GM18909 (cell line): ENCODE results near the gene PXMP2.

Experiments used
- ATAC-seq: cut with Tn5 transposase; IDR thresholded peaks from one replicate; pipeline ENCODE4 v1.9.1; 2021; ENCODE audit warnings: mild to moderate bottlenecking; ENCODE audit not compliant: unreplicated experiment, poor library complexity

The PXMP2 gene

DNA sequence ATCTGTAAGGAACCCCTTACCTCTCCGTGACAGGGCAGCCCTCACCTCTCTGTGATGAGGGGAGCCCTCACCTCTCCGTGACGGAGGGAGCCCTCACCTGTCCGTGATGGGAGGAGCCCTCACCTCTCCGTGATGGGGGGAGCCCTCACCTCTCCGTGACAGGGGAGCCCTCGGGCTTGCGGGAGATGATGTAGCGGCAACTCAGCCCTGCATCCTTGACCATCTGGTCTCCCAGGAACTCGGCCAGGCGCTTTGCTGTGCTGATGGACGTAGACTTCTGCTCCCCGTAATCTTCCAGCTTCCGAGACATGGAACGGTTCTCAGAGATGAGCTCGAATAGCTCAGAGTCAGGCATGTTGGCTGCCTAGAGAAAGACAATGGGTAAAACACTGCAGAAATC lies 28.2 kb upstream of the PXMP2 start:
- no peak for ATAC-seq

DNA sequence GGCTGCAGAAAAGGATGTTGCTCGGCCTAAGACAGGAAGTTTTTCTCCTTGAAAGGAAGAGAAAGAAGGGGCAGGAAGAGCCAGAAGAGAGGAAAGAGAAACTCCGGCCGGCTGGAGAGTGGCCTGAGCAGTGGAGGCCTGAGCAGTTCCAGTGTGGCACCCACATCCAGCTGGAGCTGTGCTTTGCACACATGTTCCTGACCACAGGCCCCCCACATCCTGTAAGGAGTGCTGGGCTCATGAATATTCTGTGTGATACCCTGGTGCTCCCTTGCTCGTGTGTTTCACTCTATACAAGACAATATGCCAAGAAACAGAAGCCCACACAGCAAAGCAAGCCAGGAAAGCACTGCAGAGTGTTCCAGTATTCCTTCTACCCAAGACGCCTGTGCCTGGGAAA lies 27.3 kb upstream of the PXMP2 start:
- ATAC-seq, result no peak

DNA sequence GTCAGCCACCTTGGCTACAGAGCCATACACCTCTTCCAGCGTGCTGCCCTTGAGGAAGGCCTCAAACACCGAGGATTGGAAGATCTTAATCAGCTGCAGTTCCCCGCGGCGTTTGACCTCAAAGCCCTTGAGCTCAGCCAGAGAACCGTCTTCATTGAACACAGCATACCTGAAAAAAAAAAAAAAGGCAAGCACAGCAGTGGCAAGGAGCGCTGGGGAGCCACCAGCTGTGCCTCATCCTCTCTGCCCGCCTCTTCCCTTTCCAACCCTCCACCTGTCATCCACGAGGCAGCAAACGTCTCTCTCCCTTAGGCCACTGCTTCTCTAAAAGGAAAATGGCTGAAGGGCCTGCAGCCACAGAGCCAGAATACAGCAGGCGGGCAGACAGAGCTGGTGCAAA lies 26.4 kb upstream of the PXMP2 start:
- no peak for ATAC-seq

DNA sequence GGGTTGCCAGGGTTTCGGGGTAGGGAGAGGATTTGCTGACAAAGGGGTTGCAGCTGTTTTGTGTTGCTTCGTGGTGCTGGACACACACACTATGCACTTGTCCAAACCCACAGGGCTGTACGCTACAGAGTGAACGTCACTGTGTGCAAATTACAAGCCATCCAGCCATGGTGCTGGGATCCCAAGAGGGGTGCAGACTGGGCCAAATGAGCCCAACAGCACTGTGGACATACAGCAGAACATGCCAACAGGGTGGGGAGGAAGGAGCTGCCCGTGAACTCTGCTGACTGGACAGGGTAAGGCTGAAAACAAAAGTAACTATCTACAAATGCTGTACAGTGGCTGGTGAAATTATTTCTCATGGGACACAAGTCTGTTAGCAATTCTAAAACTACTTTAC lies 25.4 kb upstream of the PXMP2 start:
- ATAC-seq, result no peak

DNA sequence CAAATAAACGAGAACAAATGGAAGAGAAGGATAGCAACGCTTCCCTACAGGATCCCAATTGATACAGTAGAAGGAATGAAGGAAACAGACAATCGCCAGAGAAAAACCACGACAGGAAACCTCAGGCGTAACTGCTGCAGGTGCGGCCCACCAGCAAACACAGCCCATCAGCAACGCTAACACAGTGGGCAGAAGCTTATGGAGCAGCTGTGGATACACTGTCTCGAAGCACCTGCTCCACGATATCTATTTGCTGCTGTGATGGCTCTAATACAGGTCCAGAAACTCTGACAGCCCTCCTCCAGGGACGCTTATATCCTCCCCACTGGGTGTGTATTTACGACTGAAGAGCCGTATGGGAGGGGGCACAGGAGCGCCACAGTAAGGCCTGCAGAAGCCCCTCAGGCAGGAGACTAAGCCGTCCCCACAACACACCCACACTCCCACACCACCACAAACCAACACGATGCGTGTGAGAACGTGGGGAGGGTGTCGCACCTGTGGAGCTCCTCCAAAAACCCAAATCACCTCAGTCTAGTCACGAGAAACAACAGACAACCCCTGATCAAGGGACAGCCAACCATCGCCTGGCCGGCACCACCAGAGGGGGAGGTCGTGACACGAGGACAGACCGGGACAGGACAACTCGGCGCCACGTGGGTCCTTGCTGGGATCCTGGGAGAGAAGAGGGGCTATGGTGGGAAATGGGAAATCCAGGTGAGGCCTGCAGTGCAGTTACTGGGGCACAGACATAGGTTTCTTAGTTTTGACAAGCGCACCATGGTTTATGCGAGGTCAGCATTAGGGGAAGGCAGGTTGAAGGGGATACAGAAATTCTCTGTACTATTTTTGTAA lies 24.3 kb upstream of the PXMP2 start:
- ATAC-seq, result no peak

DNA sequence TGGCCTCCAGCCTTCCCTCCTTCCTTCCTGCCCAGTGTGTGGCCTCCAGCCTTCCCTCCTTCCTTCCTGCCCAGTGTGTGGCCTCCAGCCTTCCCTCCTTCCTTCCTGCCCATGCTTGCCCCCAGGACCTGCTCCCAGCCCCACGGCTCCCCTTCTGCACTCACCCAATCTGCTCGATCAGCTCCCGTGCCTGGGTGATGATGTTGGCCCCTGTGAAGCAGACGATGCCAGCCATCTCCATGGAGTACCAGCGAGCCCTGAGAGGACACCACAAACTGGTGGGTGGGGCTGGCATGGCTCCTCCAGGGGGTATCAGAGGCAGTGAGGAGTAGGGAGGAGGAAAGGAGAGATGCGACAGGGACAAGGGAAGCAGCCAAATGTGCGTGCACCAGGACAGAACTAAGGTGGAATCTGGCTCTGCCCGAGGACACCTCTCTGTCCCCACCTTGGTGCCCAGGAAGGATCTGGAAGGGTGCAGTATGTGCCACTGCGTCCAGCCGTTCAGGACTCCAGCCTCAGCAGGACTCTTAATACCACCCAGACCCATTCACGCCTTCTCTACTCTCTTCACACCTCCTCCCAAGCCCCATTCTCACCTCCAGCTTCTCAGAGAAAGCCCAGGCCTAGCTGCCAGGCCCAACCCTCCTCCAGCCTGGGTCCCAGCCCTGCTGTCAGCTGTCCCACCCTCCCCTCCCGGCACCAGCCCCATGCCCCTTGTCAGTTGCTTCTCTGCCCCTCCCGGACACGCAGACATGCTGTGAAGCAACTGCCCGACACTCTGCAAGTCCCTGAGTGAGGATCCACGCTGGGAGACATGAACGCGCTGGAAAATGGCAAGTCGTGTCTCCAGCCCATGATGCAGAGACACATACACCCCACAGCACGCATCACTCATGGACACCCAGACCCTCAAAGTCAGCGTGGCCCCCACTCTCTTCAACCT lies 22.9 kb upstream of the PXMP2 start:
- no peak for ATAC-seq

DNA sequence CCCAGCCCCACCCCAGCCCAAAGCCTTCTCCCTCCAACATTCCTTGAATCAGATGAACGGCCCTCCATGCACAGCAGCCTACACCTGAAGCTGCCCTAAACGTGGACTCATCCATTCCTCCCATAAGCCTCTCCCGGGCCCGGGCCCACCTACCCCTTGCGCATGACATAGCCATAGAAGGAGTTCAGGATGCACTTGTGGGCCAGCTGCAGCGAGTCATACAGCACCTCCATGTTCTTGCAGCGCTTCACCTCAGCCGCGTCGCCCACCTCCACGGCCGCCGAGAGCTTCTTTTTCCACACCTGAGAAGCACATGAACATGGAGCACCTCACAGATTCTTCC lies 22.3 kb upstream of the PXMP2 start:
- ATAC-seq, result no peak

DNA sequence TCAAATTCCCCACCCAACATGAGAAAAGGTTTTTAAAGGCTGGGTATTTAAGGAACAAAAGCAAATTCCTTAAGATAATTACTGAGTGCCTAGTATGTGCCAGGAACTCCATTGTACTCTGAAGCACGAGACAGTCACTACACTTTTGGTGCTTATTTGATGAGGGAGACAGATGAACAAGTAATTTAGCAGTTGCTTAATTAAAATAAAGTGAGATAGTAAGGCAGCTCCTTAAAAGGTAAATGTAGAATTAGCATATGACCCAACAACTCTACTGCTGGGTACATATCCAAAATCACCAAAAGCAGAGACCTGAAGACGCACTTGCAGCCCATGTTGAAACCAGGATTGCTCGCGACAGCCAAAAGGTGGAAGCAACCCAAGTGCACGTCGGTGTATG lies 21.6 kb upstream of the PXMP2 start:
- ATAC-seq, result no peak

DNA sequence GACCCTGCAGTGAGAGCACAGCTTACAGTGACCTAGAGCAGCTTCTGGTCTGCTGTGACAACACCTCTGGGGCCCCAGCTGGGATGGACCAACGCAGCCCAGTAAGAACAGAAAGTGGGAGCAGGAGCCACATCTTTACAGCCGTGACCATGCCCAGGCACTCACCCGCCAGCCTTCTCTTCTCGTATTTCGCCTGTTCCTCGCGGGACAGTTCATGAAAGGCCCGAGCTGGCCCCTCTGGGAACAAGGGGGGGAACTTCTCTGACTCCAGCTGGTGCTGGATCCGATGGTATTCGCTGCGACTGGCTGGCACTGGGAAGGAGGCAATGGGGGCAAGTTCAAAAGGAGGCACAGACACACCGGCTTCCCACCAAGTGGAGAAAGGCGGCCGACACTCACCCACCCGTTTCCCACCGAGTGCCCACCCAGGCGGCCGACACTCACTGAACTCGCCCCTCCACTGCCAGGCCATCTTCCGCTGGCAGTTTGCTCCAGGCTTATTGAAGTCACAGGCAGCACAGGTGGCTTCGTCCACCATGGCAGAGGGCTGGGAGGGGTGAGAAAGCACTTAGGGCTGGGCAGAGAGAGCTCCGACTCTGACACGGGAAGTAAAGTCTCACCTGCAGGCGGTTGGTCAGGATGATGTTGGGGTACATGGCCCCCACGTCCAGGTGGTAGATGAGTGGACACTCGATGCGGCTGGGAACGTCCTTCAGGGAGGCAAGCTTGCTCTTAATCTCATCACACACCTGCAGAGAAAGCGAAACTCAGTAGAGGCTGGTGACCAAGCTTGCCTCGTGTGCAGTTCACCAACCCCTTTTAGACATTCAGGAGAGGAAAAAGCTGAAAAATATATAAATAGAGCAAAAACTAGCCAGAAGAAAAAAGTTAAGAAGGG lies 18.9 kb upstream of the PXMP2 start:
- no peak for ATAC-seq

DNA sequence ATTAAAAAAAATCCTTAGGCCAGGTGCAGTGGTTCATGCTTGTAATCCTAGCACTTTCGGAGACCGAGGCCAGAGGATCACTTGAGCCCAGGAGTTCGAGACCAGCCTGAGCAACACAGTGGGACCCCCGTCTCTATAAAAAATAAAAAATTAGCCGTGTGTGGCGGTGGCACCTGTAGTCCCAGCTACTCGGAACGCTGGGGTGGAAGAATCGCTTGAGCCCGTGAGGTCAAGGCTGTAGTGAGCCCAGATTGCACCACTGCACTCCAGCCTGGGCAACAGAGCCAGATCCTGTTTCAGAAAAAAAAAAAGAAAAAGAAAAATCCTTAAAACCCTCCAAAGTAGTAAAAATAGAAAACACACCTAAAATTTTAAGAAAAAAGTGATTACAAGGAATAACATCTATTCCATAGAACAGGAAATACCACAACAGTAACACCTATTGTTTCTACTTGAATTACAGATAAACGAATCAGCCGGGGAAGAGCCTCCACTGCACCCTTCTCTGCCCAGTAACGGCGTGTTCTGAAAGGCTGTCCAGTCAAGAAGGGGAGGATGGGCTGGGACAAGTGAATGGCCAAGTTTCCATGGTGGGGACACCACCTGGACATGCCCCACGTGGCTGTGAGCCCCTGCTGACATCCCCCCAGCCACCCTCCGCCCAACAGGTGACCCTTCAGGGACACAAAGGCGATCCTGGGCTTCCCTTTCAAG lies 18.1 kb upstream of the PXMP2 start:
- no peak for ATAC-seq

DNA sequence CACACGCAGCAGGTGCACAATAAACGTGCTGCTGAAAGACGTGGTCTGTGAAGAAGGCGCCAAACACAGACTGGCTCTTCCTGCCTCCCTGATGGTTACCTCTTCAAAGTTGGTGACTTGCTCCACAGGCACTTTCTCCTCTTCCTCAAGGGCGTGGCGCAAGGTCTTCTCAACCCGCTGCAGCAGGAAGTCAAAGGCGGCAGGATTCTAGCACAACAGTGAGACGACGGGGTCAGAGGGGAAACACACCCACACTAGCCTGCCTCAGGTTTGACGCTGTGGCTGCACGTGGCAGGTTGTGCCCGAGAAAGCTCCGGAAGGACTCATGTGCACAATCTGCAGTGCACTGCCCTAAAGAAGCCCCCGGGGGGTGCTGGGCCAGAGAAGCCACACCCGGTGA lies 15.3 kb upstream of the PXMP2 start:
- ATAC-seq, result no peak

DNA sequence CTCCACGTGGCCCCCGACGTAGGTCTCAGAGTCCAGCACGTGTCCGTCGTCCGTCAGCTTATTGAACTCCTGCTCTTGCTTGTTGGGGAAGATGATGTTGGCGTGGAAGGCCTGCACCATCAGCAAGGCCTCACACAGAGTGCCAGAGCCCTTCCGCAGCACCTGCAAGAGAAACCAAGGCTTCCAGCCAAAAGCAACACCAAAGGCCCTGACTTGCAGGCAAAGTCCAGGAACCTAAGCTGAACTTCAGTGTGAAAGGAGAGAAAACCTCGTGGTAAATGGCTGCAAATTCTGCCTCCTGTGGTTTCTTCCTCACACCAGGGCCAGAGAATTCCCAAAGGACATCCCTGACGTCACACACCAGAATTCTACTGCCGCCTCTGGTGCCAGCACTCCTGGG lies 14.7 kb upstream of the PXMP2 start:
- ATAC-seq, result no peak

DNA sequence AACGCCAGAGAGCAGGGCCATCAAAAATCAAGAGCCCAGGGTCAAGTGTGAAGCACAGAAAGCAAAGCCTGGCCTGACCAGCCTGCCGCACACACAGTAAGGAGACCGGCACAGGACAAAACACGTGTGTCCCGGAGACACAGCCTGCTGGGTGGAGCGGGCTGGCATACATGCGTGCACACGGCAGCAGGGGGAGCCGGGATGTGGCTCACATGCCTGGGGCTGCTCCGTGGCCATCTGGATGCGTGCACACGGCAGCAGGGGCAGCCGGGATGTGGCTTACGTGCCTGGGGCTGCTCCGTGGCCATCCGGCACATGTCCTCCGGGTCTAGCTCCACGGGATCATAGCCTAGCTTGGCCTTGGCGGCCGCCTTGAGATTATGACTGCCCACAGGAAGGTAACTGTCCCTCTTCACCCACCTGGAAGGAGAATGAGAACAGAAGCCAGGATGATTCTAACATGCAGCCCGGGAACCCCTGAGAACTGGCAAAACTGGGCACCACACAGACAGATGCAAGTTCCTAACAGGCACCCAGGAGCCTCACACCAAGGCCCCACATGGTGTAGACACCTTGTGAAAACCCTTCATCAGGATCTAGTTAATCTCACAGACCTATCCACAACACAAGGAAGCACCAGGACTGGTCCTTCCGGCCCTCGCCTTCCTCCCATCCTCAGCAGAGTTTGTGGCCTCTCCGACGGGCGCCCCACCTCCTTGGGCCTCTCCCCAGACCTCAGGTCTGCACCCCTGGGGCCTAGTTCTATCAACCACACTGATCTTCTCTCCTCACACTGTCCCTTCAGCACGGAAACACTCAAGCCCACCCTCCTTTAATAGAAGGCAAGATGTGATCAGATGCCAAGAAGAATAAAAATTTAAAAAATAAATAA lies 13.9 kb upstream of the PXMP2 start:
- ATAC-seq, result no peak

DNA sequence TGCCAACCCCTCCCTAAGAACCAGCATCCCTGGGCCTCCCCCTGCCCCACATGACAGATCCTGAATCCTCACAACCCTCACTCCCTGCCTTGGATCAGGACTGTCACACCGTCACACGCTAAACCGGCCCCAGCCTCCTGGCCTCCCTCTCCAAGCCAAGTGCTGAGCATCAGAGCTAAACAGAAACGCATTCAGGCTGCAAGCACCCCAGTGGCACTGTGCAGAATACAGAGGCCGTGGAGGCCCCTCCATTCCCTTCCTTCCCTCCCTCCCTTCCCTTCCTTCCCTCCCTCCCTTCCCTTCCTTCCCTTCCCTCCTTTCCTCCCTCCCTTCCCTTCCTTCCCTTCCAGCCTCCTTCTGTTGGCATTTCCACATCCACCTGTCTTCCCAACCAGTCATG lies 12.8 kb upstream of the PXMP2 start:
- ATAC-seq, result no peak

DNA sequence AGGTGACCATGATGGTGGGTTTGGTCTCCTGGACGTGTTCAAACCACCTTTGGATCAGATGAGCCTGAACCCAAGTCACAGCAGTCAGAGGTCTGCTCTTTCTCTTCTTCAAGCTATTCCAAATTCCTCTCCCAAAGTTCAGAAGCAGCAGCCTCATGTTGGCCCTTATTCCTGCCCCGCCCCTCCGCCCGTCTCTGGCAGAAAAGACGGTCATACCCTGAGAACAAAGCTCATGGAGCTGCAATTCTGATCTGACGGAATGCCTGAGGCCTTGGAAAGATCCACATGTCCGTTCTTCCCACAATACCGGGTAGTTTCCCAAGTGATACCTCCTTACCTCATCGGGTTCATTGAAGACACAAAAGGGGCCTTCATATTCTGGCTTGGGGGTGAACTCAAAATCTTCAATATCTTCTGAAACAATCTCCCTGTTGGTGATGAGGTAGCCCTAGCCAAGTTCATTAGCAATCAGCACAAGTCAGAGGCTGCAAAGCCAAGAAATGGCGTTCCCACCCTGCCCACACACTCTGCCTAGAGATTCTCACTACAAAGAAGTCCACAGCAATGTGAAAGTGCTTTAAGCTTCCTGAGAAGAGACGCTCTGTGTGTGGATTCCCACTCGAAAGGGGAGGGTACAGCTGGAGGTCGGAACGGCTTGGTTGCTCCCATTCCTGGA lies 11.5 kb upstream of the PXMP2 start:
- ATAC-seq, result no peak

DNA sequence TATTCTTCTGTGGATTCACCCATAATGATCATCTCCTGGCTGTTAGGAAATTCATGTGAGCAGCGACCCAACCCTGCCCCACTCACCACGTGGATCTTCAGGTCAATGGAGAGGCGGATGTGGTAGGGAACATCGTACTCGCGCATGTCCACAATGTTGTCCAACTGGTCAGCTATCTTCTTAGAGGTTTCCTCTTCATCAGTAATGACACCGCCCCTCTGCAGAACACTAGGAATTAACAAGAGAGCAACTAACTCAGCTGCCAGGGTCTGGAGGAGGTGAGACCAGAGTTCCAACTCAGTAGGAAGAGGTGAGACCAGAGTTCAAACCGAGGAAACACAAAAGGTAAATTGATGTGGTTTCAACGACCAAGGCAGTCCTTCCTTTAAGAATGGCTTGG lies 9.9 kb upstream of the PXMP2 start:
- ATAC-seq, result no peak

DNA sequence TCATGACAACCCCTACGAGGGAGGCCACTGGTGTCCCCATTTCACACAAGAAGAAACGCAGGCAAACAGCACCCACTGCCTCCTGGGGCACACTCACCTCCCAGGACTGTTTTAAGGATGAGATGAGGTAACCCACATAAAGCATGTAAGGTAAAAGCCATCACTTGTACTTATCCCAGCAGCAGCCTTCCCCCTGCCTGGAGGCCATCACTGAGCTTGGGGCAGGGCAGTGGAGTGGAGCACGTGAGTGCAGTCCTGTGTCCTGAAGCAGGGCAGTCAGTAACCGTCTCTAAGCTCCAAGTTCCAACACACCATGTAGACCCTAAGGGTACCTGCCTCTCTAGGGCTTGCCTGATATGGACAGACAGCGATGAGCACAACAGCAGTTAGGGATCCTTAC lies 2.0 kb upstream of the PXMP2 start:
- ATAC-seq, result no peak

DNA sequence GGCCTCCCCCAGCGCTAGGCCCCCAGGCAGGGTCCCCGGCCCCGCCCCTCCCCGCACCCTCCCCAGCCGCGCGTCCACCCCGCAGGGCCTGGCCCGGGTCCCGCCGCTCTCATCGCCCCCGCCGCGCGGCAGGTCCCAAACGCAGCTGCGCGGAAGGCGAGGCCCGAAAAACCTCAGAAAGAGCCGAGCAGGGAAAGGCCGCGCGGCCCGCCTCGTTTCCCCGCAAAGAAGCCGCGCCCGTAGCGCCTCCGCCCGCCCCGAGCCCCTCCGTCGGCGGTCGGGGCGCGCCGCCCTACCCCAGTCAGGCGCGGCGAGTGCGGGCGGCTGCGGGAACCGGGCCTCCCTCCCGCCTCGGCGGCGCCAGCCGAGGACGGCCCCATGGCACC lies 569 bp upstream of the PXMP2 start:
- peak; percentile 28 for ATAC-seq

DNA sequence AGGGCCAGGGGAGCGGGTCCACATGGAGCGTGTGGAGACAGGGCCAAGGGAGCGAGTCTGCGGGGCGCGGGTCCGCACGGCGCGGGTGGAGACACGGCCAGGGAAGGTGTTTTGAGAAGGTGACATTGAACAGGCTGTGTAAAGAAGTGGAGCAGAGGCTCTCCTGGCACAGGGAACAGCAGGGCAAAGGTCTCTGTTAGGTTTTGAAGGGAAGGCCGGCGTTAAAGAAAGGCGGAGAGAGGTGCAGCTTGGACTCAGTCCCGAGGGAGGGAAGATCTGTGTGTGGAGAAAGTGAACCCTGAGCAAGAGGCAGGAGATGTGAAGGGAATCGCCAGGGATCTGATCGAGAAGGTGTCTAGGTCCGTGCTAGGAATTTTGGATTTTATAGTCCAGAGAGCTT lies 1.8 kb downstream of the PXMP2 start:
- no peak for ATAC-seq
